Erythroblast (primary cell): ENCODE measurements around the gene ARHGEF10L.

Source experiments
- DNase-seq, 2 experiments: peaks; one replicate each; lab custom pipeline; 2025; lab: John Stamatoyannopoulos, UW
- GATA1 ChIP-seq: IDR thresholded peaks from 2 replicates; pipeline ENCODE4 v1.6.1; 2011; ENCODE audit warnings: low read depth, mild to moderate bottlenecking, control low read depth, low read length, moderate library complexity
- POLR2A ChIP-seq: IDR thresholded peaks from 2 replicates; pipeline ENCODE4 v1.6.1; 2011; ENCODE audit warnings: mild to moderate bottlenecking, low read length

Gene ARHGEF10L

DNA sequence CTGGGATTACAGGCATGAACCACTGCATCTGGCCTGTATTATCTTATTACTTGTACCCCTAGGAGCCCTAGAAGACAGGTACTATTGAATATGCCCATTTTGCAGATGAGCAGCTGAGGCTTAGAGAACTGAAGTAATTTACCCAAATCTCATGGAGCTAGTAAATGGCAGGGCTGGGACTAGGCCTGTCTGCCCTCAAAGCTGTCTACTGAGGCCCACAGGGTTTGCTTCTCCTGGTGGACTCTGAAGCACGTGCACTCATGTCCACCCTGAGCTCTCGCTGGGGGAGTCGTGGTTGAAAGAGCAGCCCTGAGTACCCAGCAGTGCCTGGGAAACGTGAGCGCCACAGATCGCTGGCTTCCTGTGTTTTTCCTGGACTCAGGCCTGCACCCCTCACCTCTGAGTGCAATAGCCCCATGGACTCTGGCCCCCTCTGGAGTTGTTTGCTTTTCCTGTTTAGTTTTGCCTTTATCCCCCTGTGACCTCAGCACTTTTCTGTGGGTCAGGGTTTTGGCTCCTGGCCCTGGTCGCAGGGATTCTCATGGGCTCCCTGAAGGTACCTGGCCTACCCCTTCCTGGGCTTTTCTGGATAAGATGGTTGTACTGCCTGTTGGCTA lies 52.4 kb downstream of the ARHGEF10L start:
- DNase-seq: no peak
- no peak for TF ChIP-seq POLR2A

DNA sequence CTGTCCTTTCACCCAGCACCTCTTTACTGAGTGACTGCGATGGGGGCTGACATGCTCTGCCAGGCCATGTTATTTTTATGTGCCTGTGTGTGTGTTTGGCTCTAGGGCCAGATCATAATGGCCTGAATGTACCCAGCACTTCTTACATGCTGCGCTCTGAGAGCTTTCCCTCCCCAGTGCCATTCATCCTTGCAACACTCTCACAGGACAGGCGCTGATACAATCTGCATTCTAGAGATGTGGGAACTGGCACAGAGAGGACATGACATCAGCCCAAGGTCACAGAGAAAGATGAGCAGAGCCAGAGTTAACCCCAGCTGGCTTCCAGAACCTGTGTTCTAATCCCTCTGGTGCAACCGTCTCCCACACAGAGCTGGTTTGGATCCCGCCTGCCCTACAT lies 54.5 kb downstream of the ARHGEF10L start:
- no peak for TF ChIP-seq POLR2A
- no peak for TF ChIP-seq GATA1
- no peak for DNase-seq

DNA sequence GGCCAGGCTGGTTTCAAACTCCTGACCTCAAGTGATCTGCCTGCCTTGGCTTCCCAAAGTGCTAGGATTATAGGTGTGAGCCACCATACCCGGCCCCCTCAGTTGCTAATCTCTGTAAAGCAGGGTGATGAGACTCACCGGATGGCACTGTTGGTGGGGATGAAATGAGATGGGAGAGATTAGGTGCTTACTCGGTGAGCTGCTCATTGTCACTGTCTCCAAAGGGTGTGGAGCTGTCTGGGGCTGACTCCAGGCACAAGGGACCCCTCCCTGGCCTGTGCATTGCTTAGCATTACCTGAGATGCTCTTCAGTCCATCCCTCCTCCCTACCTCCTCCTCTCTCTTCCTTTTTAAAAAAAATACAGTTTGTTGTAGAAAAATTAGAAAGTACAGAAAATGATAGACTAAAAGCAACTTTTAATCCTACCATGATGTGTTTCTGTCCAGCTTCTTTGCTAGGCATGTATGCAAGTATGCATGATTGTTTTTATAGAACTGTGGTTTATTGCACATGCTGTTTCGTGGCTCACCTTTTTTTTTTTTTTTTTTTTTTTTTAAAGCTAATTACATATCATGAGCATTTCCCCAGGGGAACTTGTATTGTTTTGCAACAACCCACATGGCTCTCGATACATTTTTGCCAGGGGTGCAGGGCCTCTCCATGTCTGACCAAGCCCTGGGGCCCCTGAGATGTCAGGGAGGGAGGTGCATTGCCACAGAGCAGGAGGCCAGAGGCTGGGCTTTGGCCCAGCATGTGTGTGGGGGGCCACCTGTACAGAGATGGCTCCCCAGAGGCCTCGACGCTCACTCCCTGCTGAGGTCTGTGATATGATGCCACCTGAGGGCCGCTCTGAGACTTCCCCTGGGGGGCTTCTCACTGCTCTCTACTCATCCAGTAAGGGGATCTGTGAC lies 55.4 kb downstream of the ARHGEF10L start:
- DNase-seq: no peak

DNA sequence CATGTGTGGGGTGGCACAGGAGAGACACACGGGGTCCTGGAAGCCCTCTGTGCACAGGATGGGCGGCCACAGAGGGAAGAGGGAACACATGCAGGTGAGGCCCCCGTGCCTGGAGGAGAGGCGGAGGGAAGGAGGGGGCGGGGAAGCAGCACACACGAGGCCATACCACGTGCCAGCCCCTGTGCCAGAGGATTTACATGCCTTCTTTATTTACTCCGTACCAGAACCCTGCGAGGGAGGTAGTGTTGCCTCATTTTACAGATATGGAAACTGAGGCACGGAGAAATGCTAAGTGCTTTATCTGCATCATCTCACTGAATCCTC lies 56.1 kb downstream of the ARHGEF10L start:
- TF ChIP-seq POLR2A (no peak), GATA1 (no peak)
- no peak for DNase-seq

More for the DNA sequence above, 55.4 kb downstream of the ARHGEF10L start:
- no peak for TF ChIP-seq POLR2A
- no peak for TF ChIP-seq GATA1

DNA sequence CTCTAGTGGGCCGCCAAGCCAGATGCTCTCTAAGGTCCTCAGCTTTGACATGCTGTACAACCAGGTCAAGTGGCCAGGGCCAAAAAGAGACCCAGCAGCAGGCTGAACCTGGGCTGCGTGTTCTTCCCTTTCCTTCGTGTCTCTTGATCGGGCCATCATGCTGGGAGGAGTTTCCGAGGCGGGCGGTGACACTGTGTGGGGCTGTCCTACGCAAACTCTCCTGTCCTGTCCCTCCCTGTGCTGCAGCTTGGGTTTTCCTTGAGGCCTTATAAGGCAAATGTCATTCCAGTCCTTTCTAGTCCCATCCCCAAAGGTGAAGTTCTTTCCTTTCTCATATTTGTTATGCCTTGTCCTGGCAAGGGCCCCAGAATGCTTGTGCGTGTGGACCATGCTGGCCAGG lies 56.7 kb downstream of the ARHGEF10L start:
- no peak for DNase-seq
- no peak for TF ChIP-seq POLR2A
- TF ChIP-seq GATA1: no peak

DNA sequence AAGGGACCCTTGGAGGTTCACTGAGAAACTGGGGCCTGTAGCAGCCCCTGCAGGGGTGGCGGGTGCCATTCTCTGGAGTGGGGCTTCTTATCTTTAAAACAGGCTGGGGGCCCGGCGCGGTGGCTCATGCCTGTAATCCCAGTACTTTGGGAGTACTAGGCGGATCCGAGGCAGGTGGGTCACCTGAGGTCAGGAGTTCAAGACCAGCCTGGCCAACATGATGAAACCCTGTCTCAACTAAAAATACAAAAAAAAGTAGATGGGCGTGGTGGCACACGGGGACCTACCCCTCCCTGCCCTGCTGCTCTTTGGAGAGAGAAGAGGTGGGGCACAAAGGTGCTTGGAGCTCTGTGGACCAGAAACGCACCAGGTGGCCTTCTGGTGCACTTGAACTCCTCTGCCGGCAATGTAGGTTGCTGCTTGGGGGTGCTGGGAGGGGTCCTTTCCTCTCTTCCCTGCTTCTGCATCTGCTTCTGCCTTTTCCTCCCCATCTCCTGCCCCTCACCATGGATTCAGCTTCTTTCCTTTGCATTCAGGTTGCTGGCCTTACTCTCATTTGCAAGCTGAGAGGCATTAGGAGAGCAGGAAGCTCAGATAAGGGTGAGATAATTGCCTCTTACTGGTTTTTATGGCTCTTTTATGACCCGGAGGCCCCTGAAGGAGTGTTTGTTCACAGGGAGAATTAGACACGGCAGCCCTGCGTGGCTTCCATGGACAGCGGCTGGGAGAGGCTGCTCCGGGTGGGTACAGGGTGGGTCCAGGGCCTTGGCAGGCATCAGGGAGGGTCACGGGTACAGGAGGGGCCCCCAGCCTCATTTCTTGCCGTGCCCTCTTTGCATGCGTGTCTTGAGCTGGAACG lies 57.4 kb downstream of the ARHGEF10L start:
- TF ChIP-seq POLR2A (no peak), GATA1 (no peak)
- no peak for DNase-seq

DNA sequence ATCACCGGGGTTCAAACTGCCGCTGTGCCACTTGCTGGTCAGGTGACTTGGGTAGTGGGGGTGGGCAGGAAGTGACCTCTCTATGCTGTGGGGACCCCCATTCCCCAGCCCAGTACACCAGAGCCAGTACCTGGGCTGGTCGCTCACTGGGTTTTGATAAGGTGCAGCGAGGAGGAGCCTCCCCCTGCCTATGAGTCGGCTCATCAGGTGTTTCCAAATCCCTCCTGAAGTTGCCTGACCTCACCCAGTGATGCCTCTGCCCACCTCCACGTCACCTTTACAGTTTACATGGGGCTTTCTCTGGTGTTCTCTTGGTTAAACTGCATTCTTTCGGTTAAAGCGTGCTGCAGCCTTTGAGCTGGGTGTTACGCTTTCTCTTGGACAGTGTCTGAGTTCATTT lies 58.2 kb downstream of the ARHGEF10L start:
- DNase-seq: no peak
- TF ChIP-seq POLR2A (no peak), GATA1 (no peak)

DNA sequence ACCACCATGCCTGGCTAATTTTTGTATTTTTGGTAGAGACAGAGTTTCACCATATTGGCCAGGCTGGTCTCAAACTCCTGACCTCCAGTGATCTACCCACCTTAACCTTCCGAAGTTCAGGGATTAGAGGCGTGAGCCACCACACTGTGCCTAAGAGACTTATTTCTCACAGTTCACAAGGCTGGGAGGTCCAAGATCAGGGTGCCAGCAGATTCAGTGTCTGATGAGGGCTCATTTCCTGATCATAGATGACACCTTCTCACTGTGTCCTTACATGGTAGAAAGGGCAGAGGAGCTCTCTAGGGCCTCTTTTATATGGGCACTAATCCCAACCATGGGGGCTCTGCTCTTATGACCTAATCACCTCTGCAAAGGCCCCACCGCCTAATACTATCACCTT lies 58.8 kb downstream of the ARHGEF10L start:
- no peak for TF ChIP-seq GATA1
- no peak for TF ChIP-seq POLR2A
- no peak for DNase-seq

DNA sequence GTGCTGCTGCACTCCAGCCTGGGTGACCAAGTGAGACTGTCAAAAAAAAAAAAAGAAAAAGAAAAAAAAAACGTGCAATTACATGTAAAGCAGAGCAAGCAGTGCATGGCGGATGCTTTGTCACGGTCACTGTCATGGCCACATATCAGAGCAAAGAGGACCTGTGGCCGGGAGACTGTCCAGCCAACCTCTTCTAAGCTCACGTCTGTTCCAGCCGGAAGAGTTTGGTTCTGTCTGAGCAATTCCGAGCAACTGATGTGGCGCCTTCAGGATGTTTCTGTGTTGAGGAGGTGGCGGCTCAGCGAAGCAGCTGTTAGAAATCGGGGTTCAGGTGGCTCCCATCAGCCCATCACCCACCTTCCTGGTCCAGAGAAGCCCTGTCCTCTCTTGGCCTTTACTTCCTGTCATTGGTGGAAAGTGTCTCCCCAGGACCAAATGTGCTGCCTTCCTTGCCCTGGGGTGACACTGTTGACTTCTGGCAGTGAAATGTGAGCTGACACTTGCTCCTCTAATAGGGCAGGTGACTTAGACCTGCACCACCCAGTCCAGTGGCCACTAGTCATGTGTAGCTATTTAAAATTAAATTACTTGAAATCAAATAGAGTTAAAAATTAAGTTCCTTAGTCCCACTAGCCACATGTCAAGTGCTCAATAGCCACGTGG lies 59.9 kb downstream of the ARHGEF10L start:
- DNase-seq: no peak
- no peak for TF ChIP-seq GATA1
- no peak for TF ChIP-seq POLR2A

DNA sequence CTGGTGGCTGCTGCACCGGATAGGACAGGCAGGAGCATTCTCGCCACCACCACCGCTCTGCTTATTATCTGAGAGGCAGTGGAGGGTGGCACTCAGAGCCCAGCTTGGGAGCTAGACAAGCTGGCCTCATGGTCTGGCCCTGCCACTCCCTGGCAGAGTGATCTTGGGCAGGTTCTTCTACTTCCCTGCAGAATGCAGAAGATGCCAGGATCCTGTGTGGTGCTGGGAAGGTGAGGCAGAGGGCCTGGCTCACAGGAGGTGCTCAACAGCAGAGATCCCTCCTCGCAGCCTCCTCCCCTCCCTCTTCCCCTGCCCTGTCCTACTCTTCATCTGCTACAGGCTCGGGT lies 60.4 kb downstream of the ARHGEF10L start:
- DNase-seq: no peak
- TF ChIP-seq POLR2A: no peak
- no peak for TF ChIP-seq GATA1

DNA sequence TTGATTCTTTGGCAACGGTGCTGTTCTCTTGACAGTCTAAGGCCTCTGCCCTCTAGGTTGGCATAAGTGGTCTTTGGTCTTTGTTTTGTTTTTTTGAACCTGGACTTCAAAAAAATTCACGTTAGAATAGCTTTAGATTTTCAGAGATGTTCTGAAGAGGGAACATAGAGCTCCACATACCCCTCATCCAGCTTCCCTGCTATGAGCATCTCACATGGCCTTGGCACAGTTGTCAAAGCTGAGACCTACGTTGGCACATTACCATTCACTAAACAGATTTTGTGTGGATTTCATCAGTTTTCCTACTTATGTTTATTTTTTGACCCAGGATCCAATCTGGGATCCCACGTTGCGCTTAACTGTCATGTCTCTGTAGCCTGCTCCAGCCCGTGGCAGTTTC lies 60.8 kb downstream of the ARHGEF10L start:
- no peak for DNase-seq
- TF ChIP-seq POLR2A: no peak
- TF ChIP-seq GATA1: no peak

DNA sequence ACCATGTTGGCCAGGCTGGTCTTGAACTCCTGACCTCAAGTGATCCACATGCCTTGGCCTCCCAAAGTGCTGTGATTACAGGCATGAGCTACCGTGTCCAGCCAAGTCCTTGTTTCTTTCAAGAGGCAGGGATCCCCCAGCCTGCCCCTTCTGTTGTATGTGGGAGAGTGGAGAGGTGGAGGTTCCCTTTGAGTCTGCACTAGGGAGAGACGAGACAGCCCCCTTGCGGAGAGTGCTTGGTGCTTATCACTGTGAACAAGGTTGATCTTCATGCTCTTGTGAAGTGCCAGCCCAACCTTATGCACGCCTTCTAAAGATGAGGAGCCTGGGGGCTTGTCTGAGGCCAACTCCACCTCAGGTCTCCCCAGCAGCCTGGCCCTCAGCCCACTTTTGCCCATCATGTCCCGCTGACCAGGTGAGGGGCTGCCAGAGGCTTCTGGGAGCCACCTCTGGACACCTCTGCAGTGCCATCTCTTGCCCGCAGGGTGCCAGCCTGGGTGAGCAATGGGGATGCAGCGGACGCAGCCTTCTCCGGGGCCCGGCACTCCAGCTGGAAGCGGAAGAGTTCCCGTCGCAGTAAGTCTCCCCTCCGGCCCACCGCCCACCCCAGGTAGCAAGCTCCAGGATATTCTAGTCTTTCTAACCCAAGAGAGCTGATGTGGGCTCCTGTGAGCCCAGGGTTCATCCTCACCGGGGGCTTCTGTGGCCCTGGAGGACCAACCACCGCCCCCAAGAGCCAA lies 62.3 kb downstream of the ARHGEF10L start:
- no peak for TF ChIP-seq POLR2A
- TF ChIP-seq GATA1: no peak

More for the DNA sequence above, 62.3 kb downstream of the ARHGEF10L start:
- no peak for DNase-seq
